GM12801 (cell line): Measurements from ENCODE around the gene CAST.

Source experiments
- CTCF ChIP-seq: IDR thresholded peaks from one replicate; pipeline ENCODE4 v1.5.1; 2011; ENCODE audit warnings: control low read depth; ENCODE audit not compliant: insufficient read length; ENCODE audit errors: extremely low read depth

CAST gene

GRCh38 chr5:96725257-96725656 is 63.1 kb downstream of the CAST start:
- TF ChIP-seq CTCF: no peak

- no peak for TF ChIP-seq CTCF
These were observed 64.6 kb downstream of the CAST start for GRCh38 chr5:96726802-96727201.

GRCh38 chr5:96729156-96729555 is 67.0 kb downstream of the CAST start:
- TF ChIP-seq CTCF: no peak

GRCh38 chr5:96730586-96730985 is 68.4 kb downstream of the CAST start:
- no peak for TF ChIP-seq CTCF

- TF ChIP-seq CTCF: no peak
These were observed 71.8 kb downstream of the CAST start for GRCh38 chr5:96733771-96734500.

GRCh38 chr5:96734871-96735325 is 72.7 kb downstream of the CAST start:
- TF ChIP-seq CTCF: no peak

- no peak for TF ChIP-seq CTCF
These were observed 74.8 kb downstream of the CAST start for GRCh38 chr5:96736937-96737336.
